ENCODE results near the gene PTPRR.
A peak's percentile ranks its signal among the peaks of the same experiment; 100 is the strongest.

PTPRR gene

DNA sequence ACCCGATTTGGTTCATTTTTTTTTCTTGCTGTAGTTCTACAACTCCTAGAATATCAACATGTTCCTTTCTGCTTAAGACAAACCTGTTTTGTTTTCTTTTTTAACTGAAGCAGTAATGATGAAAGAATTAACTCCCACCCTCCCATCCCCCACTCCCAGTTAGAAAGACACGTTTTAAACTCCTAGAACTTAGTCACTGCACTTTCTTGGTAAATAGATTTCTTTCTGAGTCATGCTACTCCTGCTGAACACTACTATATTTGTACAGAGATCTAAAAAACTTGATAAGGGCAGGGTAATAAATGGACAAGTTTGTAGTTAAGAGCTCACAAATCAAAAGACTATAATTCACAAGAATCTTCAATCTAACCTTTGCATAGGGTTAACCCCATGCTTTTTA is 164.4 kb downstream of the PTPRR start:
- peak; percentile 5 for DNase-seq (ENCODE audit: low read depth)
- TF ChIP-seq, protein P1, sequence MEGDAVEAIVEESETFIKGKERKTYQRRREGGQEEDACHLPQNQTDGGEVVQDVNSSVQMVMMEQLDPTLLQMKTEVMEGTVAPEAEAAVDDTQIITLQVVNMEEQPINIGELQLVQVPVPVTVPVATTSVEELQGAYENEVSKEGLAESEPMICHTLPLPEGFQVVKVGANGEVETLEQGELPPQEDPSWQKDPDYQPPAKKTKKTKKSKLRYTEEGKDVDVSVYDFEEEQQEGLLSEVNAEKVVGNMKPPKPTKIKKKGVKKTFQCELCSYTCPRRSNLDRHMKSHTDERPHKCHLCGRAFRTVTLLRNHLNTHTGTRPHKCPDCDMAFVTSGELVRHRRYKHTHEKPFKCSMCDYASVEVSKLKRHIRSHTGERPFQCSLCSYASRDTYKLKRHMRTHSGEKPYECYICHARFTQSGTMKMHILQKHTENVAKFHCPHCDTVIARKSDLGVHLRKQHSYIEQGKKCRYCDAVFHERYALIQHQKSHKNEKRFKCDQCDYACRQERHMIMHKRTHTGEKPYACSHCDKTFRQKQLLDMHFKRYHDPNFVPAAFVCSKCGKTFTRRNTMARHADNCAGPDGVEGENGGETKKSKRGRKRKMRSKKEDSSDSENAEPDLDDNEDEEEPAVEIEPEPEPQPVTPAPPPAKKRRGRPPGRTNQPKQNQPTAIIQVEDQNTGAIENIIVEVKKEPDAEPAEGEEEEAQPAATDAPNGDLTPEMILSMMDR (IDR thresholded peaks at IDR 0.05; ENCODE audit: control insufficient read depth, insufficient read depth, low read depth, low read length, missing control alignments), result no peak
- no peak overlapping the region for H3K4me3 ChIP-seq (ENCODE audit: control insufficient read depth, low read depth, low read length)

DNA sequence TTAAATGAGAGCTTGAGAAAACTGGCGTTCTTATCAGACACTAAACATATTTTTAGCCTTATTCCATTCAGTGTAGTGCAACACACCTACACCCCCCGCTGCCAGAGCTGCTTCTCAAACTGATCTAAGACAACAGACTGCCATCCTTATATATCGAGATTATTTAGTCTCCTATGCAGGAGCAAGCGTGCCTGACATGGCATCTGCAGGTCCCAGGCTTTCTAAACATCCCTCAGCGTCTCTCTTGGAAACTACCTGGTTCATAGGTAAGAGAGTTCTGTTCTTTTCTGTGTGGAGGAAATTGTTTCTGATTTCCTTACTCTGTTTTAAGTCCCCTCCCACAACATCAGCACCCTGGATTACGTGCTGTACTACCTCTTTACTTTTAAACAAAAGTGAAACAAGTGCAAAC is 166.2 kb downstream of the PTPRR start:
- no peak for DNase-seq (ENCODE audit: low read depth)
- no peak overlapping the region for H3K4me3 ChIP-seq (ENCODE audit: control insufficient read depth, low read depth, low read length)
- TF ChIP-seq, protein P1 (IDR thresholded peaks at IDR 0.05; ENCODE audit: control insufficient read depth, insufficient read depth, low read depth, low read length, missing control alignments), result no peak

DNA sequence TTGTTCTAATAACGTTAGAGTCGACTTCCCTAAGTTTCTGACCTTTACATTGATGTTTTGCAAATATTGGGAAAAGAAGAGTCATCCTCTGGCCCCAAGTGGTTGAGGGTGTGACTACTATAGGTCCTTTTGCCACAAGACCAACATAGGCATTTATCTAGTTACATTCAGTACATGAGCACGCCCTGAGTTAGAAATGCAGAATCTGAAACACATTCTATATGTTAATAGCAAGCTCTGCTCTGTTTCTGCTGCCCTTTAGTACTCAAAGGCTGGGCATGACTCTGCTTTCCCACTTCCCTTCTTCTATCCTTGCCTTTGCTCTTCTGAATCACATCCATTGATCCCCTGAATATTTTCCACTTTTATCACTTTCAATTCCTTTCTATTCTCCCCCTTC is 168.2 kb downstream of the PTPRR start:
- TF ChIP-seq, protein P1 (IDR thresholded peaks at IDR 0.05; ENCODE audit: control insufficient read depth, insufficient read depth, low read depth, low read length, missing control alignments), result no peak
- H3K4me3 ChIP-seq (ENCODE audit: control insufficient read depth, low read depth, low read length), result no peak overlapping the region
- DNase-seq (ENCODE audit: low read depth), result no peak

DNA sequence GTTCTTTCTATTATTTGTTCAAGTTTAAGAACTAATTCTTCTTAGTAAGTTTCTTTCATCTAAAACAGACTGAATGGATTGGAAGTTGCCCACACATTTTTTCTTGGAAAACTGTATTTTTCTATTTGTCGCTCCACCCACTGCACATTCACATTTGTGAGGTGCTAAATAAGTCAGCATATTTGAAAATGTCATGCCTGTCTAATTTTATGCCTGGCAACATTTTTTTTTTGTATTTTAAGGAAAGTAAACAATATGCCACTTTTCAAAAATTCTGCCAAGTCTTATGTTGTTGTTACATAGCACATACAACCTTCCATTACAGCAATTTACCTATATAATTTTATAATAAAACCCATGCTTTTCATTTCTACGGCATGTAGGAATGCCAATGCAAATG is 170.6 kb downstream of the PTPRR start:
- no peak for DNase-seq (ENCODE audit: low read depth)
- no peak overlapping the region for H3K4me3 ChIP-seq (ENCODE audit: control insufficient read depth, low read depth, low read length)
- TF ChIP-seq, protein P1 (IDR thresholded peaks at IDR 0.05; ENCODE audit: control insufficient read depth, insufficient read depth, low read depth, low read length, missing control alignments), result no peak

DNA sequence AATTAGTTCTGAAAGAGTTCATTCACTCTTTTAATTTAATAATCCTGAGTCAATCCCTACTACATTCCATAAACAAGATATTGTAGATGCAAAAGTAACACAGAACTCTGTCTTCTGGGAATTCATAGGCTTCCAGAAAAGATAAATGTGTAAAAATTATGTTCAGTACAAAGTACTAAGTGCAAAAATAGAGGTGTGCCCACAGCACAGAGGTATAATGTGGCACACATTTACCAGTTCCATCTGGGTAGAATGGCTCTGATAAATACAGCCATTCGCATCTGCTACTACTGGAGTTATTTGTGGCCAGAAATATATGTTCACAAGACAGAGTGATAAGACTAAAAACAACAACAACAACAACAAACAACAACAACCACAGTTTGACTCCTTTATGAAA is 171.7 kb downstream of the PTPRR start:
- TF ChIP-seq, protein P1 (IDR thresholded peaks at IDR 0.05; ENCODE audit: control insufficient read depth, insufficient read depth, low read depth, low read length, missing control alignments), result no peak
- no peak for DNase-seq (ENCODE audit: low read depth)
- no peak overlapping the region for H3K4me3 ChIP-seq (ENCODE audit: control insufficient read depth, low read depth, low read length)

DNA sequence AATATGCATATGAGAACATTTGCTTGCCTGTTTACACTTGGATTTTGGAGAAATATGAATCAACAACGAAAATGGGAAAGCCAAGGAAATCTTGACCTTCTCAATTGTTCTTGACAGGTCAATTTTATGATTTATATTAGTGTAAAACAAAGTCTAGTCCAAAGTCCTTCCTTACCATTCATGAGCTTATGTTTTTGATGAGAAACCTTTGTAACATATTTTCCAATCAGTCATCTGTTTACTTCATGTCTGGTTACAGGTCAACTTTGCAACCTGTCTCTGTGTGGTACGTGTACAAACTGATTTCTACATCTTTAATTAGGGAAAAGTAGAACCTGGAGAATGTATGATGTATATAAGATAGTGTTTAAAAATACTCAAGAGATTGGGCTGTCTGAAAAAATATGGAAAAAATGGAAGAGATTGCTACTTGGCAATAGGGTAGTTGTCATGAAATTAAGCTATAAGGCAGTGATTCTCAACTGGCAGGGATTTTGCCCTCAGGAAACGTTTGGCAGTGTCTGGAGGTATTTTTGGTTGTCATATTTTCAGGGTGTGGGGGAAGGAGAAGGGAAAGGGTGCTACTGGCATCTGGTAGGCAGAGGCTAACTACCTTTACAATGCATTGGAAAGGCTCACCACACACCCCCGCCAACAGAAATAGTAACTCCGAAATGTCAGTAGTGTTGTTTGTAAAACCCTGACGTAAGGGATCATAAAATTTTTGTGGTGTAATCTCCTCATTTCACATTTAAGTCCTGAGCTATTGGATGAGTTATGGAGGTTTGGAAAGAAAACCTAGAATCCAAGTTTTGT is 172.9 kb downstream of the PTPRR start:
- no peak for DNase-seq (ENCODE audit: low read depth)
- TF ChIP-seq, protein P1 (IDR thresholded peaks at IDR 0.05; ENCODE audit: control insufficient read depth, insufficient read depth, low read depth, low read length, missing control alignments), result no peak
- H3K4me3 ChIP-seq (ENCODE audit: control insufficient read depth, low read depth, low read length), result no peak overlapping the region

Data from AG09309 (cell line).